Bronchial epithelial cell (primary cell): ENCODE results near the gene KRTAP10-9. TPM values are rescaled to one million over a fixed set of nuclear protein-coding genes. Genes with fewer than 3 reads are reported as not detected.
A peak's percentile ranks its signal among the peaks of the same experiment; 100 is the strongest.
"Not testable (repeated sequence)": the region's sequence is repeated elsewhere in the genome, so short reads cannot be mapped to it uniquely, and the experiment has no call there.

Source experiments
- DNase-seq: peaks from one replicate; pipeline ENCODE4 v3.0.0-alpha.2; 2010; ENCODE audit warnings: low read depth
- FAIRE-seq: peaks from 2 replicates; lab custom pipeline; 2011; peaks lifted over from hg19 to GRCh38; lab: Jason Lieb, UNC
- H3K27me3 ChIP-seq: 2 replicates; pipeline ENCODE4 v1.5.1; 2011; ENCODE audit warnings: low read length; ENCODE audit not compliant: control insufficient read depth, insufficient read depth
- H3K36me3 ChIP-seq: 2 replicates; pipeline ENCODE4 v1.5.1; 2011; ENCODE audit warnings: low read length; ENCODE audit not compliant: control insufficient read depth, insufficient read depth
- H3K4me3 ChIP-seq: 2 replicates; pipeline ENCODE4 v1.5.1; 2011; ENCODE audit warnings: mild to moderate bottlenecking, low read depth, low read length, control low read depth
- CTCF ChIP-seq: IDR thresholded peaks from 2 replicates; pipeline ENCODE4 v1.5.1; 2011; ENCODE audit warnings: mild to moderate bottlenecking, moderate library complexity, low read length, control low read depth, inconsistent platforms; ENCODE audit not compliant: insufficient read depth, severe bottlenecking
- total RNA-seq: library from RNA; depleted of rRNA; stranded (reverse); fragments of >200 nt; gene quantifications from 2 replicates; pipeline ENCODE4 v1.2.1, GENCODE V29; 2014

KRTAP10-9 gene
- total RNA-seq, 1 donor from 2014 or later: not detected

- Histone ChIP-seq H3K36me3 (no peaks in the 10 kb centered on the region), H3K27me3 (no peaks in the 10 kb centered on the region), H3K4me3 (no peak overlapping the region)
- TF ChIP-seq CTCF: no peak
- FAIRE-seq (no peak), DNase-seq (no peak)
These were observed 32.4 kb upstream of the KRTAP10-9 start for GRCh38 chr21:44594406-44594916.

DNA sequence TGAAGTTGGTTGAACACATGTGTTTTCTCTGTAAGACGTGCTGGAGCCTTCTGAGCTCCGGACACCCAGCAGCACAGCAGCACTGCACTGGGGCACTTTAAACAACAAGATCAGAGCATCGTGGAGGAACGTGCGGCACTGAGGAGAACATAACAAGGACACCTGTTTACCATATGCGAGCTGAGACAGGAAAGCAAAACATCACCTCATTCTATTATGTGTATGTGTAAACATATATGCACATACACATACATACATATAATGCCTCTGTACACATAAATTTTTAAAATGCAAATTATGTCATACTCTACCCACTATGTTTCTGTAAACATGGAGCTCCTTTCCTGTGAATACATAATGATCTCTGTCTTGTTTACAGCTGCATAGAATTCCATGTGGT, 31.4 kb upstream of the KRTAP10-9 start:
- DNase-seq (no peak), FAIRE-seq (no peak)
- Histone ChIP-seq H3K27me3 (no peaks in the 10 kb centered on the region), H3K36me3 (no peaks in the 10 kb centered on the region), H3K4me3 (no peak overlapping the region)
- TF ChIP-seq CTCF: no peak

DNA sequence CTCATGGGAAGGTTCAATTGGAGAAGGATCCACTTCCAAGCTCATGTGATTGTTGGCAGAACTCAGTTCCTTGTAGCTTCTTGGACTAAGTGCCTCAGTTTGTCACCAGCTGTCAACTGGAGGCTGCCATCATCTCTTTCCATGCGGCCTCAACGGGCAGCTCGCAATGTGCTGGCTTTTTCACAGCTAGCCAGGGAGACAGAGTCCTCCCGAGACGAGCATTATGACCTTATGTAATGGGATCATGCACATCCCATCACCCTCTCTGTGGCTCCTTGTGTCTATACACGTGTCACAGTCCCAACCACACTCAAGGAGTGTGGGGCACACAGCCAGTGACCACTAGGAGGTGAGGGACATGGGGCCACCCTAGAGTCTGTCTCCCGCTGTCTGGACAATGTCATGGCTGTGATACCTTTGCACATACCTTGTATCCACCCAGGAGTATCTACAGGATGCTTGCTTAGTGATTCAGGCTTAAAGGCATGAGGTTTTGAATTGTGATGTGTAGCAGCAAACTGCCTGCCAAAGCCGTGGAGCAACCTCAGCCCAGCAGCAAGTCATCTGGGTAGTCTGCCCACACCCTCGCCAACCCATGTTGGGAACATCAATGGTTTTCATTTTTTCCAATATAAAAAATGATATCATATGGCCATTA, 30.7 kb upstream of the KRTAP10-9 start:
- no peak overlapping the region for H3K4me3 ChIP-seq
- no peak for FAIRE-seq
- TF ChIP-seq CTCF: no peak
- DNase-seq: peak; percentile 25
- H3K36me3 ChIP-seq: no peaks in the 10 kb centered on the region
- no peaks in the 10 kb centered on the region for H3K27me3 ChIP-seq

GRCh38 chr21:44598061-44598460, 28.8 kb upstream of the KRTAP10-9 start:
- Histone ChIP-seq H3K4me3 (no peak overlapping the region), H3K27me3 (no peaks in the 10 kb centered on the region), H3K36me3 (no peaks in the 10 kb centered on the region)
- no peak for TF ChIP-seq CTCF
- DNase-seq: no peak
- no peak for FAIRE-seq

- DNase-seq: no peak
- H3K27me3 ChIP-seq: no peaks in the 10 kb centered on the region
- no peak overlapping the region for H3K4me3 ChIP-seq
- H3K36me3 ChIP-seq: no peaks in the 10 kb centered on the region
- FAIRE-seq: no peak
- TF ChIP-seq CTCF: no peak
These were observed 27.4 kb upstream of the KRTAP10-9 start for GRCh38 chr21:44599264-44600029.

- not testable (repeated sequence) for DNase-seq, H3K4me3 ChIP-seq, H3K36me3 ChIP-seq, H3K27me3 ChIP-seq, FAIRE-seq
These were observed 26.5 kb upstream of the KRTAP10-9 start, which contains the start of gene KRTAP10-7 for GRCh38 chr21:44600118-44600978. Gene KRTAP10-7, plus strand, starts transcription at chr21:44600597. Its CDS starts 25 bp downstream, at chr21:44600622.

DNA sequence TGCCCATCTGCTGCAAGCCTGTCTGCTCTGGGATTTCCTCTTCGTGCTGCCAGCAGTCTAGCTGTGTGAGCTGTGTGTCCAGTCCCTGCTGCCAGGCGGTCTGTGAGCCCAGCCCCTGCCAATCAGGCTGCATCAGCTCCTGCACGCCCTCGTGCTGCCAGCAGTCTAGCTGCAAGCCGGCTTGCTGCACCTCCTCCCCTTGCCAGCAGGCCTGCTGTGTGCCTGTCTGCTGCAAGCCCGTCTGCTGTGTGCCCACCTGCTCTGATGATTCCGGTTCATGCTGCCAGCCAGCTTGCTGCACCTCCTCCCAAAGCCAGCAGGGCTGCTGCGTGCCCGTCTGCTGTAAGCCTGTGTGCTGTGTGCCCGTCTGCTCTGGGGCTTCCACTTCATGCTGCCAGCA, 25.8 kb upstream of the KRTAP10-9 start:
- not testable (repeated sequence) for H3K4me3 ChIP-seq, DNase-seq, FAIRE-seq, H3K27me3 ChIP-seq, H3K36me3 ChIP-seq
